AG09309 (cell line): Measurements from ENCODE around the gene PLAC9.

Experiments
- DNase-seq: peaks from one replicate; pipeline ENCODE4 v3.0.0-alpha.2; 2010; ENCODE audit warnings: low read depth
- H3K4me3 ChIP-seq: 2 replicates; pipeline ENCODE4 v1.5.1; 2011; ENCODE audit warnings: mild to moderate bottlenecking, low read depth, low read length, moderate library complexity; ENCODE audit not compliant: control insufficient read depth
- TF ChIP-seq, protein P1 (sequence below): IDR thresholded peaks from 2 replicates; pipeline ENCODE4 v1.5.1; 2011; ENCODE audit warnings: mild to moderate bottlenecking, low read depth, low read length, inconsistent platforms; ENCODE audit not compliant: insufficient read depth, control insufficient read depth; ENCODE audit errors: missing control alignments

PLAC9 gene

DNA sequence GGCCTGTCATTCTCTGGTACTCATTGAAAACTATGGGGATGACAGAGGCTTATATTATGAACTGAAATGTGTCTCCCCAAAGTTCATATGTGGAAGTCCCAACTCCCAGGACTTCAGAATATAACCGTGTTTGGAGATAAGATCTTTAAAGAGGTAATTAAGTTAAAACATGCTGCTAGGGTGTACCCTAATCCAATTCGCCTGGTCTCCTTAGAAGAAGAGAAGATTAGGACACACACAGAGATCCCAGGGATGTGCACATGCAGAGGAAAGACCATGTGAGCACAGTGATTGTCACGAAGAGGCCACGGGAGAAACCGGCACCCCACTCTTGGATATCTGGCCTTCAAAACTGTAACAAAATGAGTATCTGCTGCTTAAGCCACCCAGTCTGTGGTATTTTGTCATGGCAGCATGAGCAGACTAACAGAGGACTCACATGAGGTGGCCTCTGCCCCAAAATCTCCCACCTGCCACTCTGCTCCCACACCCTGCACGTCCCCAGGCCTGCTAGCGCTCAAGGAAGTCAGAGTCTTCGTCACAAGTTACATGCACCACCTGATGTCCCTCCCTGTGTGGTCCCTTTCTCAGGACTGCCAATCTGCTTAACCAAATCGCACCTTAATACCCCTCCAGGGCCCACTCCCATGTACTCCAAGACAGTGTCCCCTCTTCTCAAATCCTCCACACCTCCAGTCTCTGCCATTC is 26.8 kb downstream of the PLAC9 start:
- no peak for DNase-seq
- TF ChIP-seq, protein P1, sequence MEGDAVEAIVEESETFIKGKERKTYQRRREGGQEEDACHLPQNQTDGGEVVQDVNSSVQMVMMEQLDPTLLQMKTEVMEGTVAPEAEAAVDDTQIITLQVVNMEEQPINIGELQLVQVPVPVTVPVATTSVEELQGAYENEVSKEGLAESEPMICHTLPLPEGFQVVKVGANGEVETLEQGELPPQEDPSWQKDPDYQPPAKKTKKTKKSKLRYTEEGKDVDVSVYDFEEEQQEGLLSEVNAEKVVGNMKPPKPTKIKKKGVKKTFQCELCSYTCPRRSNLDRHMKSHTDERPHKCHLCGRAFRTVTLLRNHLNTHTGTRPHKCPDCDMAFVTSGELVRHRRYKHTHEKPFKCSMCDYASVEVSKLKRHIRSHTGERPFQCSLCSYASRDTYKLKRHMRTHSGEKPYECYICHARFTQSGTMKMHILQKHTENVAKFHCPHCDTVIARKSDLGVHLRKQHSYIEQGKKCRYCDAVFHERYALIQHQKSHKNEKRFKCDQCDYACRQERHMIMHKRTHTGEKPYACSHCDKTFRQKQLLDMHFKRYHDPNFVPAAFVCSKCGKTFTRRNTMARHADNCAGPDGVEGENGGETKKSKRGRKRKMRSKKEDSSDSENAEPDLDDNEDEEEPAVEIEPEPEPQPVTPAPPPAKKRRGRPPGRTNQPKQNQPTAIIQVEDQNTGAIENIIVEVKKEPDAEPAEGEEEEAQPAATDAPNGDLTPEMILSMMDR, result no peak
- no peak overlapping the region for H3K4me3 ChIP-seq

DNA sequence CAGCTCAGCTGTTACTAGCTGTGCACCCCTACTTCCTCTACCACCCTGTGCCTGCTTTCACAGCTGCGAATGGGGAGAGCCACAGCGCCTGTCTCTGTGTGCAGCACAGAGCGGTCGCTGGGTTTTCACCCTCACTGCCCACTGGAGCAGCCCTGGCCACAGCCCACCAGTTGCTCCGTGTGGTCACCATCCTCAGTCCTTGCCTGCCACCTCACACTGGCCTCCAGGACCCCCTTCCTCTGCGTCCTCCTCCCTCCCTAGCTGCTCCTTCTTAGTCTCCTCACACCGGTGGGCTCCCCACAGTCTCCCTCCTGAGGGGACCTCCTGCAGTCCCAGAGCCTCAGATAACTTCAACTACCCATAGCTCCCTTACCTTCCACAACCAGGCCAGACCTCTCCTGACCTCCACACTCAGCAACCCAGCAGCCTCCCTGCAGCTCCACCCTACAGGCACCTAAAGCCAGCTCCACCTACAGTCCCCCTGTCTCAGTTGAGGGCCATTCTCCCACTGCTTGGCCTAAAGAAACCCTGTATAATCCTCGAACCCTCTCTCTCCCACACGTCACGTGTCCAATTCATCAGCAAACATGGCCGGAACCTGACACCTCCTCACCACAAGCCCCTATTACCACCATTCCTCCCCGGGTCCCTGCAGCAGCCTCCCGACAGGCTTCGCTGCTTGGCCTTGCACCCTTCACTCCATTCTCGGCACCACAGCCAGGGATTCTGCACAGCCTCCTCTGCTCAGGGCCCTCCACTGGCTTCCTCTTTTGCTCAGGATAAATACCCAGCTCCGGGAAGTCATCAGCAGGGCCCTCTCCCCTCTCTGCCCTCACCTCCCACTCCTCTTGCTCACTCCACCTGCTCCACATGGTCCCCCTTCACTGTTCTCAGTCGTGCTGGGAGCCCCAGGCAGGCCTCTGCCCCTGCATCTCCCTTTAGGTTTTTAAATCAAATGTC is 28.1 kb downstream of the PLAC9 start:
- DNase-seq, result no peak
- TF ChIP-seq, protein P1, result no peak
- no peak overlapping the region for H3K4me3 ChIP-seq

GRCh38 chr10:80161321-80162083 is 29.0 kb downstream of the PLAC9 start:
- no peak for DNase-seq
- no peak overlapping the region for H3K4me3 ChIP-seq

GRCh38 chr10:80163741-80164341 is 31.3 kb downstream of the PLAC9 start:
- no peak for DNase-seq
- no peak overlapping the region for H3K4me3 ChIP-seq
- TF ChIP-seq, protein P1, result no peak

More at GRCh38 chr10:80161321-80162083, 29.0 kb downstream of the PLAC9 start:
- TF ChIP-seq, protein P1, result peak; percentile 9

- DNase-seq, result no peak
- H3K4me3 ChIP-seq, result no peak overlapping the region
- TF ChIP-seq, protein P1, result no peak
Observed at GRCh38 chr10:80164596-80164995, 32.1 kb downstream of the PLAC9 start.

DNA sequence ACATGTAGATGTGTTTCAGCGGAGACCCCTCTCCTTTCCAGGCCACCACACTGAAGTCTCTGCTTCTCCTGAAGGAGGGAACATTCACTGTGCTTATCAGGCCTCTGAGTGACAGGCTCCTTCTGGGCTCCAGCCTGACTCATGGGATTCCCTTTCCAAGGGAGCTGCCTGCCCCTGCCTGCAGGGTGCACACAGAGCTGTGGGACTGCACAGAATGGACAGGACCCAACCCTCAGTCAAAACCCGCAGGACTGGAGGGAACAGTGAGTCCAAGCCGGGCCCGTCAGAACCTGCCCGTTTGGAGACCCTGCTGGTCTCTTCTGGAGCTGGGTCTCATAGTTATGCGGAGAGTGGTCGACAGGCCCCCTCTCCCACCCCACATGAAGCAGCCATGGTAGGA is 32.6 kb downstream of the PLAC9 start:
- TF ChIP-seq, protein P1, result peak; percentile 21
- DNase-seq, result no peak
- no peak overlapping the region for H3K4me3 ChIP-seq
